CD1c-positive myeloid dendritic cell (primary cell): Measurements from ENCODE around the gene SNRNP70.
A peak's percentile ranks its signal among the peaks of the same experiment; 100 is the strongest.
"Not testable (repeated sequence)": the region's sequence is repeated elsewhere in the genome, so short reads cannot be mapped to it uniquely, and the experiment has no call there.

Experiments
- DNase-seq: peaks from one replicate; pipeline ENCODE4 v3.0.0-alpha.2; 2016; ENCODE audit errors: extremely low spot score

Gene SNRNP70, protein sequence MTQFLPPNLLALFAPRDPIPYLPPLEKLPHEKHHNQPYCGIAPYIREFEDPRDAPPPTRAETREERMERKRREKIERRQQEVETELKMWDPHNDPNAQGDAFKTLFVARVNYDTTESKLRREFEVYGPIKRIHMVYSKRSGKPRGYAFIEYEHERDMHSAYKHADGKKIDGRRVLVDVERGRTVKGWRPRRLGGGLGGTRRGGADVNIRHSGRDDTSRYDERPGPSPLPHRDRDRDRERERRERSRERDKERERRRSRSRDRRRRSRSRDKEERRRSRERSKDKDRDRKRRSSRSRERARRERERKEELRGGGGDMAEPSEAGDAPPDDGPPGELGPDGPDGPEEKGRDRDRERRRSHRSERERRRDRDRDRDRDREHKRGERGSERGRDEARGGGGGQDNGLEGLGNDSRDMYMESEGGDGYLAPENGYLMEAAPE

DNA sequence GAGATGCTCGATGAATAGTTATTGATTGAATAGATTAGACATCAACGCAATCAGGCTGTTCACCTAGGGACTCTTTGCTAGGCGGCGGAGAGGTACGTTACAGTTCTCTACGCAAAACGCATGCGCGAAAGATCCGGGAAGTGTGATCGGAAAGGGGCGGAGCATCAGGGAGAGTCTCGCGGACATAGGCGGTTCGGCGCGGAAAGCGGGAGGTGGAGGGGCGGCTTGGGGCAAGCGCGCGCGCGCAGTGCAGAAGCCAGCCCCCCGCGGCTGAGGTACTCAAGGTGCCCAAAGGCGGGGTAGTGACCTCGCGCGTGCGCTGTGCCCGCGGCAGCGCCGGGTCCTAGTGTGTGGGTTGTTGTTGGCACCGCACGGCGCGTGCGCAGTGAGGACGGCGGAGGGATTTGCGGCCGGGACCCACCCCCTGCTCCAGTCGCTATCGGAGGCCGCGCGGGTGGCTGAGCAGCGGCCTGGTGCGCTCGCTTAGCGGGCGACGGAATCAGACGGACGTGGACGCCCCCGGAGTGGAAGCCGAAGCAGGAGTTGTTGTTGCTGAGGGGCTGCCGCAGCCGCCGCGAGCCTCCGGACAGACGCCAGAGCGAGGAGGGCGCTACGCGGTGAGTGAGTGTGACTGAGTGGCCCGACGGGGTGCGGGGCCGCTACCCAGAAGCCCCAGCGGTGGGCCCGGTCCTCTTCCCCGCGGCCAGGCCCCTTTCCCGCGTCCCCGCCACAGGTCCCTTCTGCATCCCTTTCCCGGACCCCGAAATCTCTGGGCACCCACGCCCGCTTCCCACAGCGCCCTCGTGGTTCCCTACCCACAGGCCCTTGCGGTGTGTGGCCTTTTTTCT lies at the start of gene SNRNP70:
Gene SNRNP70 (plus strand): TSS at position 432 of the 848 bp plus-strand sequence. CDS start 964 bp downstream, outside the sequence.
- peak; percentile 99 for DNase-seq

DNA sequence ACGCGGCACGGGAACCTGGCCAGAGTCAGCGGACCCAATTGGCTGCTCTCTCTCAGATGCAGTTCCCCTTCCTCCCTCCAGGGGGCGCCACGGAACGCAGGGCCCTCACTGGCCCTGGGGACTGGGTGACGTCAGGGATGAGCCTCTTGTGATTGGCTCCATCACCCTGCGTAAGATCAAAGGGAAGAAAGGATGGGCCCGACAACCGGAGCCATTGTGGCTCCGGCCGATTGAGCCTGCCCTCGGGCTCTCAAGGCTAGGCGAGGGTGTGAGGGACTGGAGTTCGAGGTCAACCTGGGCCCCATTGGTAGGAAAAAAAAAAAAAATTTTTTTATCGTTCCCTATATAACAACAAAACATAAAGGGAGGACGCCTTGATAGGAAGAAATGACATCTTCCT lies 48.4 kb upstream of the SNRNP70 start, which contains the start of gene CGB1:
Gene CGB1 (minus strand): TSS at position 81 of the 400 bp plus-strand sequence. CDS start 184 bp downstream, outside the sequence.
- peak; percentile 42 for DNase-seq

DNA sequence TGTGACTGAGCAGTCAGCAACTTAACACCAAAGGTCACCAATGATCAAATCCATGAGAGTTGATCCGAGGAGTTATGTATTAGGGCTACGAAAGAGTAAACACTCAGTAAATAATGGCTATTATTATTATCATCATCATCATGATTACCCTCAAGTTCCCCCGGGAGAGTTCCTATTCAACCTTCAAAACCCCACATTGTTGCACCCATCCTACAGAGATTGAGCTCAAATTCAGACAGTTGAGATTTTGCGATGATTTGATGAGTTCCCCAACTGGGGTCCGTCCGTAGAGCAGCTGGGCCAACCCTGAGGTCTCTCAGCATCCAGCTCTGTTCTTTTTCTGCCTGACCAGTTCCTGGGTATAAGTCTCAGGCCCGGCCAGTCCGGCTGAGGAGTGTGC lies 47.1 kb upstream of the SNRNP70 start:
- DNase-seq: not testable (repeated sequence)

DNA sequence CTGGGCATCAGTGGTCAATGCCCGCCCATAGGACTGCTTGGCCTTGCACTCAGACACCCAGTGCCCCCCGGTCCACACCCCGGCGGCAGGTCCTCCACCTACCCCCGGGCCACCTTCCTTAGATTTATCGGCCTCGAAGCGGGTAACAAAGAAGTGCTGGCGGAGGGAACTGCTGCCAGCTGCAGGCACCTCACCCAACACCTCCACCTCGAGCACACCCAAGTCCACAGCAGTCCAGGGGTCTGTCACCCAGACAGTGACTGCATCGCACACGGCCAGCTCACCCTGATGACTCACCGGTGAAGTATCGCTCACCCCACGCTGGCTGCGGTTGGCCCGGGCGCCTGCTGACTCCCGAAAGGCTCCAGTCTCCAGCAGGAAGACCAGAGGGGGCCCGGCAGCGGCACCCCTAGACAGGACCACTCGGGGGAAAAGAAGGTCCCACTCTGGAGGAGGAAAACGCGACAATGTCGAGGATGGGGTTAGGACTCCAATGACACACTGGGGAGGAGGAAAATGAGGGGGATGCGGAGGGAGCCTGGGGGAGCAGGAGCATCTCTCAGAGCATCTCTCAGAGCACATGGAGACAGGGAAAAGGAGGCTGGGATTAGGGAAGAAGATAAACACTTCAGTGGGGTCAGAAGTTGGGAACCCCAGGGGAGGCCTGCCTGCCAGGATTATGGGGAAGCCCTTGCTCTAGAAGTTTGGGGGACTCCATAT lies 46.5 kb upstream of the SNRNP70 start:
- DNase-seq: not testable (repeated sequence)

DNA sequence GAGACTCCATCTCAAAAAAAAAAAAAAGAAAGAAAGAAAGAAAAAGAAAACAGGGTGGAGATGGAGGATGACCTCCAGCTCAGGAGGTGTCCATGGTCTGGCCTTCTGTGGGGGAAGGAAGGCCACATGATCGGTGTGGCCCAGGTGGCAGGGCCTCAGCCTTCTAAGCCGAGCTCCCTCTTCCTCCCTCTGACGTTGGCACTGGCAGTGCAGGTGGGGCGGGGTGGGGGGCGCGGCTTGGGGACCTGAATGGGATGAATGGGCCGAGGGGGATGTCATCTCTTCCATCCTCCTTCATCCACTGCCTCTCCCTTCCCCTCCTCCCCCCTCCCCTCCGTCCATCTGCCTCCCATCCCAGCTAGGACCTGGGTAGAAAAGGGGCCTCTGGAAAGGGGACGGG lies 45.5 kb upstream of the SNRNP70 start:
- not testable (repeated sequence) for DNase-seq

DNA sequence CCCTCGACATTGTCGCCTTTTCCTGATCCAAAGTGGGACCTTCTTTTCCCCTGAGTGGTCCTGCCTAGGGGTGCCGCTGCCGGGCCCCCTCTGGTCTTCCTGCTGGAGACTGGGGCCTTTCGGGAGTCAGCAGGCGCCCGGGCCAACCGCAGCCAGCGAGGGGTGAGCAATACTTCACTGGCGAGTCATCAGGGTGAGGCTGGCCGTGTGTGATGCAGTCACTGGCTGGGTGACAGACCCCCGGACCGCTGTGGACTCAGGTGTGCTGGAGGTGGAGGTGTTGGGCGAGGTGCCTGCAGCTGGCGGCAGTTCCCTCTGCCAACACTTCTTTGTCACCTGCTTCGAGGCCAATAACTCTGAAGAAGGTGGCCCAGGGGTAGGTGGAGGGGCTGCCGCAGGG lies 43.1 kb upstream of the SNRNP70 start:
- no peak for DNase-seq

DNA sequence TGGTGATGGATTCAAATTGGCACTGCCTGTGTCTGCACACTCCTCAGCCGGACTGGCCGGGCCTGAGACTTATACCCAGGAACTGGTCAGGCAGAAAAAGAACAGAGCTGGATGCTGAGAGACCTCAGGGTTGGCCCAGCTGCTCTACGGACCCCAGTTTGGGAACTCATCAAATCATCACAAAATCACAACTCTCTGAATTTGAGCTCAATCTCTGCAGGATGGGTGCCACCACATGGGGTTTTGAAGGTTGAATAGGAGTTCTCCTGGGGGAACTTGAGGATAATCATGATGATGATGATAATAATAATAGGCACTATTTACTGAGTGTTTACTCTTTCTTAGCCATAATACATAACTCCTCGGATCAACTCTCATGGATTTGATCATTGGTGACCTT lies 42.6 kb upstream of the SNRNP70 start:
- DNase-seq: not testable (repeated sequence)

DNA sequence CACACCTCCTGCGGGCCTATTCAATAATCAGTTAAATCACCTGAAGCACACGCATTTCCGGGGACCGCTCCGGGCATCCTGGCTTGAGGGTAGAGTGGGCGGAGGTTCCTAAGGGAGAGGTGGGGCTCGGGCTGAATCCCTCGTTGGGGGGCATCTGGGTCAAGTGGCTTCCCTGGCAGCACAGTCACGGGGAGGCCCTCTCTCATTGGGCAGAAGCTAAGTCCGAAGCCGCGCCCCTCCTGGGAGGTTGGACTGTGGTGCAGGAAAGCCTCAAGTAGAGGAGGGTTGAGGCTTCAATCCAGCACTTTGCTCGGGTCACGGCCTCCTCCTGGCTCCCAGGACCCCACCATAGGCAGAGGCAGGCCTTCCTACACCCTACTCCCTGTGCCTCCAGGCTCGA lies 41.7 kb upstream of the SNRNP70 start, which contains the start of gene CGB5:
Gene CGB5 (plus strand): TSS at position 301 of the 400 bp plus-strand sequence. CDS start 362 bp downstream, outside the sequence.
- not testable (repeated sequence) for DNase-seq

DNA sequence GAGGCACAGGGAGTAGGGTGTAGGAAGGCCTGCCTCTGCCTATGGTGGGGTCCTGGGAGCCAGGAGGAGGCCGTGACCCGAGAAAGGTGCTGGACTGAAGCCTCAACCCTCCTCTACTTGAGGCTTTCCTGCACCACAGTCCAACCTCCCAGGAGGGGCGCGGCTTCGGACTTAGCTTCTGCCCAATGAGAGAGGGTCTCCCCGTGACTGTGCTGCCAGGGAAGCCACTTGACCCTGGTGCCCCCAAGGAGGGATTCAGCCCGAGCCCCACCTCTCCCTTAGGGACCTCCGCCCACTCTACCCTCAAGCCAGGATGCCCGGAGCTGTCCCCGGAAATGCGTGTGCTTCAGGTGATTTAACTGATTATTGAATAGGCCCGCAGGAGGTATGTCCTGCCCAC lies 36.2 kb upstream of the SNRNP70 start, which contains the start of gene CGB8:
Gene CGB8 (minus strand): TSS at position 101 of the 400 bp plus-strand sequence. CDS start 372 bp downstream, outside the sequence.
- DNase-seq: not testable (repeated sequence)

DNA sequence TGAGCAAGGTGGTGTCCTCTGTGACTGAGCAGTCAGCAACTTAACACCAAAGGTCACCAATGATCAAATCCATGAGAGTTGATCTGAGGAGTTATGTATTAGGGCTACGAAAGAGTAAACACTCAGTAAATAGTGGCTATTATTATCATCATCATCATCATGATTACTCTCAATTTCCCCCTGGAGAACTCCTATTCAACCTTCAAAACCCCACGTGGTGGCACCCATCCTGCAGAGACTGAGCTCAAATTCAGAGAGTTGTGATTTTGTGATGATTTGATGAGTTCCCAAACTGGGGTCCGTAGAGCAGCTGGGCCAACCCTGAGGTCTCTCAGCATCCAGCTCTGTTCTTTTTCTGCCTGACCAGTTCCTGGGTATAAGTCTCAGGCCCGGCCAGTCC lies 35.4 kb upstream of the SNRNP70 start:
- not testable (repeated sequence) for DNase-seq

DNA sequence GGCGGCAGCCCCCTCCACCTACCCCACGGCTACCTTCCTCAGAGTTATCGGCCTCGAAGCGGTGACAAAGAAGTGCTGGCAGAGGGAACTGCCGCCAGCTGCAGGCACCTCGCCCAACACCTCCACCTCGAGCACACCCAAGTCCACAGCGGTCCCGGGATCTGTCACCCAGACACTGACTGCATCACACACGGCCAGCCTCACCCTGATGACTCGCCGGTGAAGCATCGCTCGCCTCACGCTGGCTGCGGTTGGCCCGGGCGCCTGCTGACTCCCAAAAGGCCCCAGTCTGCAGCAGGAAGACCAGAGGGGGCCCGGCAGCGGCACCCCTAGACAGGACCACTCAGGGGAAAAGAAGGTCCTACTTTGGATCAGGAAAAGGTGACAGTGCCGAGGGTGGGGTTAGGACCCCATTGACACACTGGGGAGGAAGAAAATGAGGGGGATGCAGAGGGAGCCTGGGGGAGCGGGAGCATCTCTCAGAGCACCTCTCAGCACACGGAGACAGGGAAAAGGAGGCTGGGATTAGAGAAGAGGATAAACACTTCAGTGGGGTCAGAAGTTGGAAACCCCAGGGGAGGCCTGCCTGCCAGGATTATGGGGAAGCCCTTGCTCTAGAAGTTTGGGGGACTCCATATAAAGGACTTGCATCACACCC lies 34.7 kb upstream of the SNRNP70 start:
- not testable (repeated sequence) for DNase-seq

DNA sequence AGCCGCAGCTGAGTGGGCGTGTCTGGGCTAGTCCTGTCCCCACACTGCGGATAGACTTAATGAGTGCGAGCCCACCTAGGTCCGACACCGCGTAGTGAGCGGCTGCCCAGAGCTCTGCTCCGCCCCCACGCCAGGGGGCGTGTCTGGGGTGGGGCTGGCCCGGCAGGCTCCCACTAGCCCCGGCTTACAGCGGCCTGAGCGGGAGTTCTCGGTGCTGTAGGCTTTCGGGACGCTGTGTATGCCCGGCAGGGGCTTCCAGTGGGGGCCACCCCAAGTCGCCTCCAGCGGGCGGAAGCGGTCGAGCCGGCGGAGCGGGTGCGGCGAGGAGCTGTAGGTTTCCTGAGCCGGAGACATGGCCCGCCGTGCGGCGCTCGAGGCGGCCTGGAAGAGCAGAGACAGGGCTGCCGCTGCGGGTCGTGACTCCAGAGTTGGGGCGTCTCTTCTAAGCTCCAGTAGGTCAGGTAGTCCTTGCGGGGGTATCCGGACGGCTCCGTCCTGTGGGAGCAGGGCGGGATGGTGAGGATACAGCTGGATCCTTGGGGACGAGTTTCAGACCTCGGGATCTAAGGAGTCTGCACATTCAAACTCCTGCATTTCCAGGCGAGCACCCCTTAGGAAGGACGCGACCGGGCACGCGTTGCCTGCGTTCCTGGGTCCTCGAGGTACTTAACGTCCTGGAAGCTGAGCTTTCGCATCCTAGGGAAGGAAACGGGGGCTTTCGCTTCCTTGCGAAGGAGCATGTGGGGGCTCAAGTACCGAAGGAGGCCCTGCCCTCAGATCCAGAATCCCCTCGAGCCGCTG lies 28.9 kb upstream of the SNRNP70 start:
- peak; percentile 52 for DNase-seq

DNA sequence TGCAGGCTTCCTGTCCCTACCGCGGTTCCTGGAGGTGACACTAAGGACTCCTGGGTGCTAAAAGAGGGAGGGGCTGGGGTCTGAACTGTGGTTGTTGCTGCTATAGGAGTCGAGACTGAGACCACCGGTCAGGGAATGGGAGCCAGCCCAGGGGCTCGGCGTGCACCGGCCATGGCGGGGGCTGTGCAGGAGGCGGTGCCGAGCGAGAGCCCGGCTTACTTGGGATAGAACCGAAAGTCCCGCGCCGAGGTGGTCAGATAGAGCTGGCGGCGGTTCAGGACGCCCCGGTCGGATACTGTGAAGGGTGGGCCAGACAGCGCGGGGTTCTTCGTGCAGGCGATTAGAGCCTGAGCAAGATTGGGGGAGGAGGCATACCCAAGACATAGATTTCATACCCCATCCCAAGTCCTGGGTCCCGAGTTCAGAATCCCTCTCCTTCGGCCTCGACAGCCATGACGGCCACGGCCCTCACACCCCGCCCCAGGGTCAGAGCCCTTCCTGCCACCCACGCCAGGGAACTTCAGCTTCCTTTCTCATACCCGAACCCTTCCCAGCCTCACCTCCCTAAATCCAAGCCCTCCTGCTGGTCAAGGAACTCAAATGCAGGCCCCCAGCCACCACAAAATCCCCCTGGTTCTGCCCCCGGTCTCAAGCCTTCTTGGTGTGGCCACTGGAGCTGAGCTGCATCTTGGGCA lies 28.2 kb upstream of the SNRNP70 start:
- DNase-seq: not testable (repeated sequence)

DNA sequence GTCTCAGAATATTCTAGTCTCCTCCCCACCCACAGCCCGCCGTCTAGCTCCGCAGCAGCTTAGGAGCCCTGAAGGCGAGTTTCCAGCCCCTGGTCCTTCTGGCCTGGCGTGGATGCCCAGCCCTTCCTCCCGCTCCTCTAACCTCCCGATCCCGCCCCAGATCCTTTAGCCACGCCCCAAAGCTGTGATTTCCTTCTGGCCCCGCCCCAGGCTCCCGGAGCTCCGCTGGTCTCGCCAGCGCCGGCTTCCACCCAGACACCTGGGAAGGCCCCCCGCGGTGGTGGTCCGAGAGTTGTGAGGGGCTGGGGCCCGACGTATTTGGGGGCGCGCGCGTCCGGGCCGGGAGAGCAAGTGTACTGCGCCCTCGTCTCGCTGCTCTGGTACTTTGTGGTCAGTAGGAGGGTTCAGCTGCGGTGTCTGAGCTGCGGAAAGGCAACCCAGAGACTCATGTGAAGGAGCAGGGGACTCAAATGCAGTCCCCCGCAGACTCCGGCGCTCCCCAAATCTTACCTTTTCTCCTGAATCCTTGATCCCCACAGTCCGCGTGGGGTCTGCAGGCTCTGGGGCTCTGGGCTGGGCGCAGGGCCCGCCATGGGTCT lies 27.5 kb upstream of the SNRNP70 start, which contains the start of gene CGB7:
Gene CGB7 (minus strand): TSS at position 114 of the 599 bp plus-strand sequence. CDS start 2,374 bp downstream, outside the sequence.
- peak; percentile 46 for DNase-seq

DNA sequence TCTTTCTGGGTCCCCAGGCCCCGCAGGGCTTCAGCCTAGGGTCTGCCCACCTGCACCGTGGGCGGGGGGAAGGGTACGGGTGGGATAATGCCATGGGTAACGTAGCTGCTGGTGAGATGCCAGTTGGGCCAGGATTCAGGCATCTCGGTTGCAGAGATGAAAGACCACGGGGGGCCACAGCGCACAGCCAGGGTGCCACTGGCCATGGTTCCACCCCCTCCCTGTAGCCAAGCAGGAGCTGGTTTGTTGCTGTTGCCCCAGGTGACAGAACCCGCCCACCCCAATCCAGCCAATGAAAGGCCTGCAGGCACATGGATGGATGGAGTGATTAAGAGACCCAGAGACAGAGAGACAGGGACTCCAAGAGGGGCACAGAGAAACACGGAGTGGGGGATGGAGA lies 26.7 kb upstream of the SNRNP70 start:
- DNase-seq: no peak

DNA sequence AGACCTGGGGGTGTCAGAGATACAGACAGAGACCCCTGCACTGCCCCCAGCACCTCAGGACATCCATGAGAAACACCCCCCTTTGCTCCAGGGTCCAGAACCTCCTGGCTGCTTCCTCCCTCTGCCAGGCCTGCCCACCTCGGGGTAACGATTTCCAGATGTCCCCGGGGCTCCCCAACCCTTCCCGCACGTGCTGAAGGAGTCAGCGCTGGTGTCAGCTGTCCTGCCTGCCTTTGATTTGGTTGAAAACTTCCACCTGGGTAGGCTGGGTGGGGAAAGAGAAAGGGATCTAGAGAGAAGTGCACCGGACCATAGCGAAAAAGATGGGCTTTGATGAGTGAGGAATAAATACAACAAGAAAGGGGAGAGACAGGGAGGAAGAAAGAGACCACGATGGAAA lies 26.2 kb upstream of the SNRNP70 start:
- no peak for DNase-seq

DNA sequence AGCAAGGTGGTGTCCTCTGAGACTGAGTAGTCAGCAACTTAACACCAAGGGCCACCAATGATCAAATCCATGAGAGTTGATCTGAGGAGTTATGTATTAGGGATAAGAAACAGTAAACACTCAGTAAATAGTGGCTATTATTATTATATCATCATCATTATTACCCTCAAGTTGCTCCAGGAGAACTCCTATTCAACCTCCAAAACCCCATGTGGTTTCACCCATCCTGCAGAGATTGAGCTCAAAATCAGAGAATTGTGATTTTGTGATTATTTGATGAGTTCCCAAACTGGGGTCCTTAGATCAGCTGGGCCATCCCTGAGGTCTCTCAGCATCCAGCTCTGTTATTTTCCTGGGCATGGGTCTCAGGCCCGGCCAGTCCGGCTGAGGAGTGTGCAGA lies 24.3 kb upstream of the SNRNP70 start:
- no peak for DNase-seq

DNA sequence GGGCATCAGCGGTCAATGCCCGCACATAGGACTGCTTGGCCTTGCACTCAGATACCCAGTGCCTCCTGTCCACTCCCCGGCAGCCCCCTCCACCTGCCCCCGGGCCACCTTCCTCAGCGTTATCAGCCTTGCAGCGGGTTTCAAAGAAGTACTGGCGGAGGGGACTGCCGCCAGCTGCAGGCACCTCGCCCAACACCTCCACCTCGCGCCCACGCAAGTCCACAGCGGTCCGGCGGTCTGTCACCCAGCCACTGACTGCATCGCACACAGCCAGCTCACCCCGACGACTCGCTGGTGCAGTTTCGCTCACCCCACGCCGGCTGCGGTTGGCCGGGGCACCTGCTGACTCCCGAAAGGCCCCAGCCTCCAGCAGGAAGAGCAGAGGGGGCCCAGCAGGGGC lies 23.8 kb upstream of the SNRNP70 start:
- DNase-seq: no peak
